ENCODE data around the gene SEPTIN1. TPM values are rescaled to one million over a fixed set of nuclear protein-coding genes. Genes with fewer than 3 reads are reported as not detected.
"Not testable (repeated sequence)": the region's sequence is repeated elsewhere in the genome, so short reads cannot be mapped to it uniquely, and the experiment has no call there.

SEPTIN1 gene
- total RNA-seq, 1 experiment from 2014 or later: not detected

DNA sequence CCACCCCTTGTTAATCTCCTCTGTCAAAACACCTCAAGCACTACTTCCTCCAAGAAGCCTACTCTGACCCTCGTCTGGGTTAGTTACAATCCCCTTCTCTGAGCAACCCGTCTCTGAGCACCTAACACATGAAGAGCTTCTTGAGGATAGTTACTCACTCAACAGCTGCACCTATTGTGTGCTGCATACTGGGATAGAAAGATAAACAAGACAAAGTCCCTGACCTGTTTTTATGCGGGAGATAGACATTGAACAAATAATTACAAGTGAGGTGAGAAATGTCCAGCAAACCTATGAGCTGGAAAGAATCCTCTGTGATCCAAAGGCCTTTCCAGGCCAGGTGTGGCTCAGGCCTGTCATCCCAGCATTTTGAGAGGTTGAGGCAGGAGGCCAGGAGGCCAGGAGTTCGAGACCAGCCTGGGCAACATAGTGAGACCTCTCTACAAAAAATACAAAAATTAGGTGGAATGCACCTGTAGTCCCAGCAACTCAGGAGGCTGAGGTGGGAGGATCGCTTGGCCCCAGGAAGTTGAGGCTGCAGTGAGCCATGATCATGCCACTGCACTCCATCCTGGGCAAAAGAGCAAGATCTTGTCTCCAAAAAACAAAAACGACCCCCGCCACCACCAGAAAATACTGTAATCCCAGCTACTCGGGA, 19.5 kb upstream of the SEPTIN1 start:
- DNase-seq (ENCODE audit: low read depth): no peak

DNA sequence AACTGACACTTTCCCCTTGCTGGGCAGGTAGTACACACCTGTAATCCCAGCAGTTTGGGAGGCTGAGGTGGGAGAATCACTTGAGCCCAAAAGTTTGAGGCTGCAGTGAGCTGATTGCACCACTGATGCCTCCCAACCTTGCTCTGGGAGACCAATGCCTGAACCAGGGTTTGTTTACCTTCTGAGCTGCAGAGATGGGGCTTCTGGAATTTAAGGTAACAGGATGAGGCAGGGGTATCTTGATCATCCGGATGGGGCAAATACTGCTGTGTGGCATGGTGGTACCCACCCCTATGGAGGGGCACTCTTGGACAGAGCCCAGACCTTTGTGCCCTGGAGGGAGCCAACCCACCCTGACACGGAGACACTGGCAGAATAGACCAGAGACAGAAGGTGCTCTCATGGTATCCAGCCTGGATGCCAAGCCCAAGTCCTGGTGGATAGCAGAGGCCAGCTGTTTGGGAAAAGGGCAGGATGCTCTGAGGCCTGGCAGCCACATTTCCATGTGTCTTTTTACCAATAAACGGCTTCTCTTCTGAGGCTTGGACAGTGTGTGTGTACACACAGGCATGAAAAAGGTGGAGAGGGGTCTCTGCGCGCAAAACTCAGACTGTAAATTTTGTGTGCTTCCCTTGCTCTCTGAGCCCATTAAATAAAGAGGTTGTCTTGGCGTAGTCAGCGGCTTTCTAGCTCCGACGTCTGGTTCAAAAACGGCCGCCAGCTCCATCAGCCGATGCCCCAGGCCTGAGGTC, 17.2 kb upstream of the SEPTIN1 start:
- no peak for DNase-seq (ENCODE audit: low read depth)

DNA sequence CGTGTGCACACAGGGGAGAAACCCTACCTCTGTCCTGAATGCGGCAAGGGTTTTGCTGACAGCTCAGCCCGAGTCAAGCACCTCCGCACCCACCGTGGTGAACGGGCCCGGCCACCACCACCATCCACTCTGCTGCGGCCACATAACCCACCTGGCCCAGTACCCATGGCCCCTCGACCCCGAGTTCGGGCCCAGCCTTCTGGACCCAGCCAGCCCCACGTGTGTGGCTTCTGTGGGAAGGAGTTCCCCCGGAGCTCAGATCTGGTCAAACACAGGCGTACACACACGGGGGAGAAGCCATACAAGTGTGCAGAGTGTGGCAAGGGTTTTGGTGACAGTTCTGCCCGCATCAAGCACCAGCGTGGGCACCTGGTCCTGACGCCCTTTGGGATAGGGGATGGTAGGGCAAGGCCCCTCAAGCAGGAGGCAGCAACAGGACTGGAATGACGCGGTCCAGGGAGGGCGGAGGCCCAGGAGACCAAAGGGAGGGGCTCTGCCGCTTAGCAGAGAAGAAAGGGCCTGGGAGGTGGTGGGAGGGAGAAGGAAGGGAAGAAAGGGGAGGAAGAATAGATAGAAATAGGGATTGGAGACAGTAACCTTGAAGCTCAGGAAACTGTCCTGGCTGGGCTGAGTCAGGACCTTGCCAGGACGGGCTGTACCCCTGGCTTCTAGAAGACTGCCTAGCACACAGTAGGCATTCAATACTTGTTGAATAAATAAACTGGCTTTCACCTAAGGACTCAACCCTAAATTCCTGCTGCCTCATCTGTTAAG, 16.5 kb upstream of the SEPTIN1 start:
- DNase-seq (ENCODE audit: low read depth): no peak

DNA sequence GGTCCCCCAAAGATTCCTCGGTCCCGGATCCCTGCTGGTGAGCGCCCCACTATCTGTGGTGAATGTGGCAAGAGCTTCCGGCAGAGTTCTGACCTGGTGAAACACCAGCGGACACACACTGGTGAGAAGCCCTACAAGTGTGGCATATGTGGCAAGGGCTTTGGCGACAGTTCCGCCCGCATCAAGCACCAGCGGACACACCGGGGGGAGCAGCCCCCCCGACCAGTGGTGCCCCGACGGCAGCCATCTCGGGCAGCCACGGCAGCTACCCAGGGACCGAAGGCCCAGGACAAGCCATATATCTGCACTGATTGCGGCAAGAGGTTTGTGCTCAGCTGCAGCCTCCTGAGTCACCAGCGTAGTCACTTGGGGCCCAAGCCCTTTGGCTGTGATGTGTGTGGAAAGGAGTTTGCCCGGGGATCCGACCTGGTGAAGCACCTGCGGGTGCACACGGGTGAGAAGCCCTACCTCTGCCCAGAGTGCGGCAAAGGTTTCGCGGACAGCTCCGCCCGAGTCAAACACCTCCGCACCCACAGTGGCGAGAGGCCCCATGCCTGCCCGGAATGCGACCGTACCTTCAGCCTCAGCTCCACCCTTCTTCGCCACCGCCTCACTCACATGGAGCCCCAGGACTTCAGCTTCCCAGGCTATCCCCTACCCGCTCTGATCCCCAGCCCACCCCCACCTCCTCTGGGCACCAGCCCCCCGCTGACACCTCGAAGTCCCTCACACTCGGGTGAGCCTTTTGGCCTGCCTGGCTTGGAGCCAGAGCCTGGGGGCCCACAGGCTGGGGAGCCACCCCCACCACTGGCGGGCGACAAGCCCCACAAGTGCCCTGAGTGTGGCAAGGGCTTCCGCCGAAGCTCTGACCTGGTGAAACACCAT, 15.7 kb upstream of the SEPTIN1 start:
- no peak for DNase-seq (ENCODE audit: low read depth)

DNA sequence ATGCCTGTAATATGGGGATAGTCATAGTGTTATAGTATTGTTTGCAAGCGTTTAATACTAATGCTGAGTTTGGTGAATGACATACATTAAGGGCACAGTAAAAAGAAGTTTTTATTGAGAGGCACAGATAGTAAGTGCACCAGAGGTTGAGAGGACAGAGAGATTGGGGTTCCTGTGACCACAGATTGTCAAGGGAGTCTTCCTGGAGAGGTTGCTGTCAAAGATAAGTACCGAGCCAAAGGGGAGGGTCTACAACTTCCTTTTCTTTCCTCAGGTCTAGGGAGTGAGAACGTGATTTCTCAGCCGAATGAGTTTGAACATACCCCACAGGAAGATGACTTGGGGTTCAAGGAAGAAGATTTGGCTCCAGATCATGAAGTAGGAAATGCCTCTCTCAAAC, 14.7 kb upstream of the SEPTIN1 start:
- DNase-seq (ENCODE audit: low read depth): no peak

- not testable (repeated sequence) for DNase-seq (ENCODE audit: low read depth)
These were observed 14.3 kb upstream of the SEPTIN1 start for GRCh38 chr16:30396627-30397026.

DNA sequence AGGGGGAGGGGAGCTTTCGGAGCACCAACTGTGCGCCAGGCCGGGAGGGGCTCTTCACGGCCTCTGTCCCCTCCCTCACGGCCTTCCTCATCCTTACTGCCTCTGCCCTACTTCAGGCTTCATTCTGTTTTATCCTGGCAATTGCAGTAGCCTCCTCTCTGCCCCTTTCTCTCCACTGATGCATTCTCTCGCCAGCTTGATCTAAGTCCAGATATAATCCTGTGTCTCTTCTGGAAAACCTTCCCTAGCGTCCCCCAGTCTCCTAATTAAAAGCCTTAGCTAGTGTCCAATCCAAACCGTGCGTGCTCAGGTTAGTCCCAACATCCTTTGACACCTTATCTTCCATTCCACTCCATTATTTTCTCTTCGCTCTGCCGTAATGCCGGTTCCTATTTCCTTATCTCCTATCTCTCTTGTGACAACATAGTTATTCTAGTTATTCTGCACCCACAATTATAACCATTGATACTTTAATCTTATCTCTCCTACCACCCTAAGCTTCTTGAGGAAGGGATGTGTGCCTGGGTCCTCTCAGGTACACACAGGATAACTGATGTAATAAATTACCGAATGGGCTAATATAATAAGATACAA, 13.7 kb upstream of the SEPTIN1 start:
- no peak for DNase-seq (ENCODE audit: low read depth)

DNA sequence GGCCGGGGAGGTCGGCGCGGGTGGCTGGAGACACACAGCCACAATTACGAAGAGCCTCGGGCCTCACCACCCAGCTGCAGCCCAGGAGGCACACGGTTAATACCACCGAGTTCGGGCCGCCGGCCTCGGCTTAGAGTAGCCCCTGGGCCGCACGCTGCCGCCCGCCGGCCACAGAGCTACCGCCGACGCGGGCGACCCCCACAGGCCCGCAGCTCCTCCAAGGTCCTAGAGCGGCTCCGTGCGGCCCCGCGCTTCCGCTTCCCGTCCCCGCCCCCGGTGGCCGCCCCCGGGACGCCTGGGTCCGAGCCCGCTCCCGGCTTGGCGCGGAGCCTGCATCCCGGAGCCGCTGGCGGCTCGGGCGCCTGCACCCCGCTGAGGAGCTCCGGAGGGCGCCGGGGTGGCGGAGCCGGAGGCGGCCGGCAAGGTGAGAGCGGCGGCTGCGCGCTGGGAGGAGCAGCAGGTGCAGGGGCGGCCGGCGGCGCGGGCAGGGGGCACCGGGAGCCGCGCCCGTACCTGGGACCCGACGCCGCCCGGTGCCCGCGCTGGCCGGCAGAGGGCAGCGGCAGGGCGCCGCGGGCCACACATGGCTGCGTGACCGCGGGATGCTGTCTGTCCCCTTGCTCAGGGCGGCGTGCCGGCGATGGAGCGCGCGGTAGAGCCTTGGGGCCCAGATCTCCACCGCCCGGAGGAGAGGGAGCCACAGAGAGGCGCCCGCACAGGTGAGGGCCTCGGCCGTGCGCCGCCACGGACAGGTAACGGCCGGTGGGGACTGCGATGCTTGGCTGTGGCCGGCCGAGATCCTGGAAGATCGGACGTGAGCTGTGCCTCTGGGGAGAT, 13.0 kb upstream of the SEPTIN1 start, which contains the start of gene ZNF48:
Gene ZNF48 (plus strand): TSS at position 266 of the 837 bp plus-strand sequence. CDS start 375 bp downstream, at position 641.
- DNase-seq (ENCODE audit: low read depth): peak; percentile 66

DNA sequence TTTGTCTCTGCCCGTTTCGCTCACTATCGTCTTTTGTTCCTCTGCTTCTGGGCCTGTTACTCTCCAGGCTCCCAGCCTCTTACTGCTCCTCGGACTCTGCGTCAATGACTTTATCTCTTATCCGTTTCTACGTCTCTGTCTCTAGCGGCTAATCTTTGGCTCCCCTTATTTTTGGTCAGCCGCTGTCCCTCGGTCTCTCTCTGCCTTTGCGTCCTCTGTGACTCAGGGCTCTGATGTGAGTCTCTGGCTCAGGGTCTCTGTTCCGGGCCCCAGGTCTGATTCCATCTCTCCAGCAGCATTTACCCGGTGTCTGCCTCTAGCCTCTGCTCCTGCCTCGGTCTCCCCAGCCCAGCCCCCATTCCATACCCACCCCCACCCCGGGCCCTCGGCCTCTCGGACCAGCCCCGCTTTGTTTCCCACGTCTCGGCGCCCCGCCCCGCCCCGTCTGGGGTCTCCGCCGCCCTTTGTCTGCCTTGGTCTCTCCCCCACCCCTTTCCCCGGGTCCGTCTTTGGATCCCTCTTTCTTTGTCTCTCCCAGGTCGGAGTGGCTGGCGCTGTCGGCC, 12.3 kb upstream of the SEPTIN1 start:
- no peak for DNase-seq (ENCODE audit: low read depth)

DNA sequence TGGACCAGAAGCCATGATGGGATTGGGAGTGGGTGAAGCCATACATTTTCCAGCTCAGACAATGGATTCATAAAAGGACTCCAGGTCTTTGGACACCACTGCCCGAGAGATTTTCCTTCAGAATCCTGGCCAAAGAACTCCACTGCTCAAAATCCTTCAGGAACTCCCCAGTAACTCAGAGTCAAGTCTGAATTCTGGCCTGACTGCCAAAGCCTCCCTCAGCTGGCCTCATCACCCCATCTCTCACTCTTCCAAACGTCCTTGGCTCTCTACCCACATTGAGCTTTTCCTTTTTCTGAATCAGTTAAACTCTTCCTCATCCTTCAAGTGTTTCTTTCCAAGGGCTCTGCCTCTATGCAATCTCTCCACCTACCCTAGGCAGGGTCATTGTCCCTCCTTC, 1.2 kb upstream of the SEPTIN1 start:
- no peak for DNase-seq (ENCODE audit: low read depth)

DNA sequence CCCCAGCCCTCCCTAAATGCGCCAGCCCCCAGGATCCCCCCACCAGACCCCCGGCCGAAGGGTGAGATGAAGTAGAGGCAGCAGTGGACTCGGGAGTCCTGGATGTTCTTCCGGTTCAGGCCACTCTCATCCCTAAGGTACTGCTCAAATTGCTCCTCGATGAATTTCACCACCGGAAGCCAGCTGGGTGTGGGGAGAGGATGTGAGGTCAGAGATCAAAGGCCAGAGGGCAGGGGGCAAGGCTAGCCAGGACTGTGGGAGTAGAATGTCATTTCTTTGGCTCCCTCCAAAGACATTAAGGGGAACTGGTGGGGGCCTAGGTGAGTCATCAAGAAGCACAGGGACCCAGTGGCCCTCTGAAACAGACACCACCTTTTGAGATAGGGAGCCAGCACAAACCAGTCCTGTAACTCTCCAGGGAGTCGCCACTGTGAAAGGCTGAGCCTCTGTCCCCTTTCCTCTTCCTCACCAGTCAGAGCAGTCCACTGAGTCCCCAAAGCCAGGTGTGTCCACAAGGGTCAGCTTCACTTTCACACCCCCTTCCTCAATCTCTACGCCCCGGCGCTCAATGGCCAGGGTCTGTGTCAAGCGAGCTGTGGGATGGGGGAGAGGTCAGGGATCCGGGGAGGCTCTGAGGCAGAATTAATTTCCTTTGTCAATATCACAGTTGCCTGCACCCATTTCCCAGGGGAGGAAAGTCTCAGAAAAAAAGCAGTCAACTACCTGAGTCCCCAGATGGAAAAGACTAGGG, 895 bp downstream of the SEPTIN1 start:
- no peak for DNase-seq (ENCODE audit: low read depth)

DNA sequence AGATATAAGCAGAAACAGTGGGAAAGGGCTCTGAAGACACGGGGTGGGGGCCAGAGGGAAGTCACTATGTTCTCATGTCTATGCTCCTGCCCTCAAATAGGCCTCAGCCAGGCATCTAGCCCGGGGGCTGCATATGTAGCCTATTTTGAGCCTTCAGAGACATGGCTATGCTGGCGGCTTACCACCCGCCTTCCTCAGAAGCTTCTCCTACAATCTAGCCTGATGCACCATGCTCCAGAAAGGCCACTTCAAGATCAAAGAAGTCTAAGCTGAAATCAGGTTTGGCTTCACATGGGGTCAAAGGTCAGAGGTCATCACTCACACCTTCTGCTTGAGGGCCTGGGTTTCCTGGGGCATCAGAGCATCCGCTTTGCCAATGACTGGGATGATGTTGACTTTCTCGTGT, 1.6 kb downstream of the SEPTIN1 start:
- no peak for DNase-seq (ENCODE audit: low read depth)

DNA sequence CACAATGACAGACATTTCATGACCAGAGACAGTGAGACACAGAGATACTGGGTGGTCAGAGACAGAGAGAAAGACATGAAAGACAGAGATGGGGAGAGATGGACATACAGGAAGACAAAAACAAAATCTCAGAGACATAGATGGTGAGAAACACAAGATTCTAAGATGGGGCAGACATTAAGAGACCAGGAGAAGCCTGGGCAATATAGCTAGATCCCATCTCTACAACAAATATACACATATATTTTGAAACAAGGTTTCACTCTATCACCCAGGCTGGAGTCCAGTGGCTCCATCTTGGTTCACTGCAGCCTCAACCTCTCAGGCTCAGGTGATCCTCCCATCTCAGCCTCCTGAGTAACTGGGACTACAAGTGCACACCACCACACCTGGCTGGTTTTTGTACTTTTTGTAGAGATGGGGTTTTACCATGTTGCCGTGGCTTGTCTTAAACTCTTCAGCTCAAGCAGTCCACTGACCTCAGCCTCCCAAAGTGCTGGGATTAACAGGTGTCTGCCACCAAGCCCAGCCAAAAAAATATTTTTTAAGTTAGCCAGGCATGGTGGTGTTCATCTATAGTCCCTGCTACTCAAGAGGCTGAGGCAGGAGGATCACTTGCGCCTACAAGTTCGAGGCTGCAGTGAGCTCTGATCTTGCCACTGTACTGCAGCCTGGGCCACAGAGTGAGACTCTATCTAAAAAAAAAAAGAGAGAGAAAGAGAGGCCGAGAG, 2.1 kb downstream of the SEPTIN1 start:
- DNase-seq (ENCODE audit: low read depth): no peak

DNA sequence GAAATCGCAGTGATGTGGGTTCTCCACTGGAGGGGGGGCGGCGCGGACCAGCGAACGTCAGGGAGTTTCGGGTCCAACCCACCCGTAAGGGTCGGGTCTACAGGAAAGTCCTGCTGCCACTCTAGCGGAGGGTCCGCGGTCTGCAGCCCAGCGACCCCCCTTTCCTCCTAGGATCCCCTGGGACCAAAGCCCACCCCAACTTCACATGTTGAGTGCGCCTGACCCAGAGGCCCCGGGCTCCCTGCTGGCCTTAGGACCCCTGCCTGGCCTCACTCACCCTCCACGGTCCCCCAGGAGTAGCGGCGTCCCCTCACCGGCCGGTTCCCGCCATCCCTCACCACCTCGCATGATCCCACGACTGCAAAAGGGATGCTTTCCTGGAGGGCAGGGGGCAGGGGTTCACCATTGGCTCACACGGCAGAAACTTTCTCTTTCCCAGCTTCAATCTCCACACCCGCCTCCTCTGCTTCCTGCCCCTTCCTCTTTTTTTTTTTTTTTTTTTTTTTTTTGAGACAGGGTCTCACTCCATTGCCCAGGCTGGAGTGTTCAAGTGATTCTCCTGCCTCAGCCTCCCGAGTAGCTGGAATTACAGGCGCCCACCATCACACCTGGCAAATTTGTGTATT, 3.1 kb downstream of the SEPTIN1 start:
- no peak for DNase-seq (ENCODE audit: low read depth)

- peak; percentile 98 for DNase-seq (ENCODE audit: low read depth)
These were observed 3.9 kb downstream of the SEPTIN1 start for GRCh38 chr16:30378236-30379157.

DNA sequence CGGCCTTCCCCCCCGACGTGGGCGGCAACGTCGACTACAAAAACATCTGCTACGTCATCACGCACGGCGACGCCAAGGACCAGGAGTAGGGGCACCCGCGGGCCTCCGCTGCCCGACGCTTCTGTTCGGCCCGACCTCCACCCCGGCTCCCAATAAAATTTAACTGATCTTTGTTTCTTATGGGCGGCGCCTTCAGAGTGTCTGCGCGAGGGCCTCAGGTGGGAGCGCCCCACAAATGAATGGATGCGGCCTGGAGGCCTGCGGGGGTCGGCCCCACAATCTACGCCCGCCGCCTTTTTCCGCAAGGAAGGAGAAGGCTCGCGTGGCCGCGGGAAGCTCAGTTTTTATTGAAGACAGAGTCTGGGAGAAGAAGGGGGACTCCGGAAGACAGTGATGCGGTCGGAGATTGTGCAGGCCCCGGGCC, 4.5 kb downstream of the SEPTIN1 start:
- DNase-seq (ENCODE audit: low read depth): peak; percentile 81
